GM12878 (cell line): ENCODE results near the gene CCR8.

Source experiments
- CEBPB ChIP-seq, 2 experiments: fragments of 150-350 bp in 1 of 2; IDR thresholded peaks; 2 replicates each; pipeline ENCODE4 v1.6.1; 2012 to 2014; ENCODE audit warnings: low read depth in 2 of 2, low read length in 2 of 2, borderline replicate concordance in 1 of 2, inconsistent platforms in 1 of 2
- CHD2 ChIP-seq: IDR thresholded peaks from 2 replicates; pipeline ENCODE4 v1.6.1; 2011; ENCODE audit warnings: low read depth, low read length, improper control_type of control experiment, borderline replicate concordance
- MXI1 ChIP-seq: fragments of 150-350 bp; IDR thresholded peaks from 2 replicates; pipeline ENCODE4 v1.6.1; 2011; ENCODE audit warnings: low read depth, mild to moderate bottlenecking, inconsistent platforms, low read length, improper control_type of control experiment
- POLR2A ChIP-seq: IDR thresholded peaks from 2 replicates; pipeline ENCODE4 v1.6.1; 2011; ENCODE audit warnings: low read depth, mild to moderate bottlenecking, low read length
- RCOR1 ChIP-seq: conservative IDR thresholded peaks from 2 replicates; pipeline ENCODE4 v1.6.1; 2012; ENCODE audit warnings: low read depth, low read length, improper control_type of control experiment
- SIN3A ChIP-seq: IDR thresholded peaks from 2 replicates; pipeline ENCODE4 v1.6.1; 2012; ENCODE audit warnings: low read depth, low read length, improper control_type of control experiment
- TARDBP ChIP-seq: IDR thresholded peaks from 2 replicates; pipeline ENCODE4 v1.6.1; 2016; ENCODE audit warnings: borderline replicate concordance
- TF ChIP-seq, protein P1 (sequence below), 3 experiments: IDR thresholded peaks in 2 of 3; conservative IDR thresholded peaks in 1 of 3; 2 replicates each; pipeline ENCODE4 v1.5.1; 2011; ENCODE audit warnings: low read depth in 3 of 3, low read length in 3 of 3, mild to moderate bottlenecking in 3 of 3, control low read depth in 2 of 3, moderate library complexity in 2 of 3, inconsistent platforms in 1 of 3, mixed read lengths in 1 of 3; ENCODE audit not compliant: control insufficient read depth in 2 of 3, insufficient read depth in 1 of 3; ENCODE audit errors: extremely low read depth in 1 of 3

DNA sequence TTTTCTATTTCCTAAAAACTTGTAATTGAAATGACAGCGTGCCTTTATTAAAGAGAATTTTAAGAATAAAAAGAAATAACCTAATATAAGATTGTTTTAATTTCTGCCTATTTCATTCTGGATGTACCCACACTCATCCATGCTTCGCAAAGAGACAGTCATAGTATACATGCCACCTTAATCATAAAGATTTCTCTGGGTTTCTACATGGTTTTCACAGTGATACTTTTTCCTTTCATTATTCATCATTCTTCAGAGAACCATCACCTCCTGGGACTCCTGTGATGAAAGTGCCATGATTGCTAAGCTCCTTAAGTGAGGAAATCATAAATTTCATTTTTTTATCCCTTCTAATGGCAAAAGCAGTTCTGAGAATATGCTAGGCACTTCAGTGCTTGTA lies 4.3 kb upstream of the CCR8 start:
- TF ChIP-seq RCOR1 (no peak), TARDBP (no peak), CEBPB (IDR thresholded peaks at IDR 0.05; ENCODE audit: borderline replicate concordance in 1 of 2, low read depth in 2 of 2, low read length in 2 of 2) (no peak), SIN3A (no peak), POLR2A (no peak), CHD2 (no peak), MXI1 (no peak)
- TF ChIP-seq, protein P1, sequence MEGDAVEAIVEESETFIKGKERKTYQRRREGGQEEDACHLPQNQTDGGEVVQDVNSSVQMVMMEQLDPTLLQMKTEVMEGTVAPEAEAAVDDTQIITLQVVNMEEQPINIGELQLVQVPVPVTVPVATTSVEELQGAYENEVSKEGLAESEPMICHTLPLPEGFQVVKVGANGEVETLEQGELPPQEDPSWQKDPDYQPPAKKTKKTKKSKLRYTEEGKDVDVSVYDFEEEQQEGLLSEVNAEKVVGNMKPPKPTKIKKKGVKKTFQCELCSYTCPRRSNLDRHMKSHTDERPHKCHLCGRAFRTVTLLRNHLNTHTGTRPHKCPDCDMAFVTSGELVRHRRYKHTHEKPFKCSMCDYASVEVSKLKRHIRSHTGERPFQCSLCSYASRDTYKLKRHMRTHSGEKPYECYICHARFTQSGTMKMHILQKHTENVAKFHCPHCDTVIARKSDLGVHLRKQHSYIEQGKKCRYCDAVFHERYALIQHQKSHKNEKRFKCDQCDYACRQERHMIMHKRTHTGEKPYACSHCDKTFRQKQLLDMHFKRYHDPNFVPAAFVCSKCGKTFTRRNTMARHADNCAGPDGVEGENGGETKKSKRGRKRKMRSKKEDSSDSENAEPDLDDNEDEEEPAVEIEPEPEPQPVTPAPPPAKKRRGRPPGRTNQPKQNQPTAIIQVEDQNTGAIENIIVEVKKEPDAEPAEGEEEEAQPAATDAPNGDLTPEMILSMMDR (IDR thresholded peaks at IDR 0.05 in 2 of 3, conservative IDR thresholded peaks at IDR 0.05 in 1 of 3; ENCODE audit: control insufficient read depth in 2 of 3, extremely low read depth in 1 of 3, insufficient read depth in 1 of 3, low read depth in 3 of 3, low read length in 3 of 3), result no peak
